ENCODE results near the gene TSHR.

DNA sequence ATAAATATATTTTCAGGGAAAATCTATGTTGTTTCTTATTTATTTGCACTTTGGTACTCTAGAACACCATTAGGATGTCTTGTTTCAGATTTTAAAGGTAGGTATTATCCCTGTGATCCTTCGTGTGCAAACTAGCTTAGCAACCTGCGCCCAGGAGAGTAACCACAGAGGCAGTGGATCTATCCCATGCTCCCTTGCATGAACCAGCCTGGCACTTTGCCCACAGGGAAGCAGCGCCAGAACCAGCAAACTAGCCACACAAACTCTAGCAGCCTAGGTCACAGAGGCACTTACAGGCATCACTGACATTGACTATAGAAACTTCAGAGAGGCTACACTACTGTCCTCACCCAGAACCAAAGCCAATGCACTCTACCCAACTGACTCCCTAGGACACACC, 76.1 kb downstream of the TSHR start:
- TF ChIP-seq POLR2A (IDR thresholded peaks at IDR 0.05): no peak
- TF ChIP-seq, protein P1, sequence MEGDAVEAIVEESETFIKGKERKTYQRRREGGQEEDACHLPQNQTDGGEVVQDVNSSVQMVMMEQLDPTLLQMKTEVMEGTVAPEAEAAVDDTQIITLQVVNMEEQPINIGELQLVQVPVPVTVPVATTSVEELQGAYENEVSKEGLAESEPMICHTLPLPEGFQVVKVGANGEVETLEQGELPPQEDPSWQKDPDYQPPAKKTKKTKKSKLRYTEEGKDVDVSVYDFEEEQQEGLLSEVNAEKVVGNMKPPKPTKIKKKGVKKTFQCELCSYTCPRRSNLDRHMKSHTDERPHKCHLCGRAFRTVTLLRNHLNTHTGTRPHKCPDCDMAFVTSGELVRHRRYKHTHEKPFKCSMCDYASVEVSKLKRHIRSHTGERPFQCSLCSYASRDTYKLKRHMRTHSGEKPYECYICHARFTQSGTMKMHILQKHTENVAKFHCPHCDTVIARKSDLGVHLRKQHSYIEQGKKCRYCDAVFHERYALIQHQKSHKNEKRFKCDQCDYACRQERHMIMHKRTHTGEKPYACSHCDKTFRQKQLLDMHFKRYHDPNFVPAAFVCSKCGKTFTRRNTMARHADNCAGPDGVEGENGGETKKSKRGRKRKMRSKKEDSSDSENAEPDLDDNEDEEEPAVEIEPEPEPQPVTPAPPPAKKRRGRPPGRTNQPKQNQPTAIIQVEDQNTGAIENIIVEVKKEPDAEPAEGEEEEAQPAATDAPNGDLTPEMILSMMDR (IDR thresholded peaks at IDR 0.05): no peak
